ENCODE results near the gene CTTNBP2. TPM values are rescaled to one million over a fixed set of nuclear protein-coding genes. Genes with fewer than 3 reads are reported as not detected.

The CTTNBP2 gene
- total RNA-seq, 1 donor from 2014 or later, result 0.18 TPM

- Mint-ChIP-seq H3K4me3 (no peak overlapping the region), H3K36me3 (ENCODE audit: low read depth) (no peaks in the 10 kb centered on the region), H3K9me3 (no peaks in the 10 kb centered on the region), H3K27ac (no peak overlapping the region), H3K4me1 (no peaks in the 10 kb centered on the region), H3K27me3 (no peaks in the 10 kb centered on the region)
- no peak for DNase-seq
- no peak for TF ChIP-seq CTCF (IDR thresholded peaks at IDR 0.05)
- ChIA-PET POLR2A (no interaction called here), CTCF (no interaction called here)
- ATAC-seq (ENCODE audit: low read depth), result no peak
- intact Hi-C loops (cut with micrococcal nuclease), result no loop called here
Observed at GRCh38 chr7:117892821-117893220, 19.6 kb upstream of the CTTNBP2 start.

GRCh38 chr7:117889611-117890010 is 16.4 kb upstream of the CTTNBP2 start:
- Mint-ChIP-seq H3K27me3 (peaks cover 2% of the 10 kb centered on the region), H3K36me3 (ENCODE audit: low read depth) (no peaks in the 10 kb centered on the region), H3K9me3 (no peaks in the 10 kb centered on the region), H3K27ac (no peak overlapping the region), H3K4me1 (no peaks in the 10 kb centered on the region), H3K4me3 (no peak overlapping the region)
- no peak for TF ChIP-seq CTCF (IDR thresholded peaks at IDR 0.05)
- intact Hi-C loops (cut with micrococcal nuclease), result no loop called here
- DNase-seq (no peak), ATAC-seq (ENCODE audit: low read depth) (no peak)
- POLR2A ChIA-PET, result no interaction called here
- CTCF ChIA-PET, result no interaction called here

DNA sequence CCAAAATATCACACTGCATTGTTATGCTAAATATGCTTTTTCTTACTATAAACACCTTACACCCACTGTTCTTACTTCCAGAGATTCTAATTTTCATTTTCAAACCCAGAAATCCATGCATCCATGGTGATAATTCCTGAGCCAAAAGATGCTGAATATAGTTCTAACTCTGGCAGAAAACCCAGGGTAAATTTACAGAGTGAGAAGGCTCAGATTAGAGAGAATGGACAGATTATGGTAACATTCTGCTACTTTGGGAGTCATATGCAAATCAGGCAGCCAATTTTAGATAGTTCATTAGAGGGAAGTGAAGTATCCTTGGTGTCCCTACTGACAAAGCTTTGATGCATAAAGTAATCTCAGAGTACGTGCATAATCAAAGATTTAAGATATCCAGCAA is 15.4 kb upstream of the CTTNBP2 start:
- no peak for TF ChIP-seq CTCF (IDR thresholded peaks at IDR 0.05)
- Mint-ChIP-seq H3K9me3 (no peaks in the 10 kb centered on the region), H3K27me3 (peaks cover 2% of the 10 kb centered on the region), H3K27ac (no peak overlapping the region), H3K36me3 (ENCODE audit: low read depth) (no peaks in the 10 kb centered on the region), H3K4me1 (no peaks in the 10 kb centered on the region), H3K4me3 (no peak overlapping the region)
- ChIA-PET POLR2A (no interaction called here), CTCF (no interaction called here)
- intact Hi-C loops (cut with micrococcal nuclease), result no loop called here
- ATAC-seq (ENCODE audit: low read depth) (no peak), DNase-seq (no peak)

- no peak for ATAC-seq (ENCODE audit: low read depth)
Observed at GRCh38 chr7:117882594-117882993, 9.4 kb upstream of the CTTNBP2 start.

DNA sequence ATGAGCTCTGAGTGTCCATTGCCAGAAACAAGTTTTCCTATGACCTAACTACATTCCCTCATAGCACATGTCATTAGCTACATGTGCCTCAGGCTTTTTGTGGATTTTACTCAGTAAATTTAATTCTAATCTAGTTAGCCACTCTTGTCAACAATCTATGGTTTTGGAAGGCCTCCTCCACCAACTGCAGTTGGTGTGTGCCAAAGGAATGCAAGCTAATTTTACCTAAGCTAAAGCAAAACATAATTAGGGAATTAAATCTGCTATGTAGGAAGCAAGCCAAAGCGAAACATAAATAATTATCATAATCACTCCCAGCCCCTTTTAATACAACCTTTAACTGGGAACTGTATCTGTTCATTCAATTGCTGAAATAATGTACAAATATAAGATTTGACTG is 3.5 kb upstream of the CTTNBP2 start:
- no peak for TF ChIP-seq CTCF (IDR thresholded peaks at IDR 0.05)
- peaks cover 30% of the 10 kb centered on the region for H3K27me3 Mint-ChIP-seq
- ATAC-seq (ENCODE audit: low read depth) (no peak), DNase-seq (no peak)
- H3K36me3 Mint-ChIP-seq (ENCODE audit: low read depth), result no peaks in the 10 kb centered on the region
- H3K4me1 Mint-ChIP-seq, result peaks cover 18% of the 10 kb centered on the region
- ChIA-PET CTCF (no interaction called here), POLR2A (no interaction called here)
- intact Hi-C loops (cut with micrococcal nuclease), result no loop called here
- no peaks in the 10 kb centered on the region for H3K9me3 Mint-ChIP-seq
- no peak overlapping the region for H3K4me3 Mint-ChIP-seq
- no peak overlapping the region for H3K27ac Mint-ChIP-seq

More at GRCh38 chr7:117882594-117882993, 9.4 kb upstream of the CTTNBP2 start:
- H3K4me1 Mint-ChIP-seq, result no peaks in the 10 kb centered on the region
- no peaks in the 10 kb centered on the region for H3K9me3 Mint-ChIP-seq
- CTCF ChIA-PET, result no interaction called here
- no peaks in the 10 kb centered on the region for H3K36me3 Mint-ChIP-seq (ENCODE audit: low read depth)
- POLR2A ChIA-PET, result no interaction called here
- peaks cover 5% of the 10 kb centered on the region for H3K27me3 Mint-ChIP-seq
- H3K4me3 Mint-ChIP-seq, result no peak overlapping the region
- no peak overlapping the region for H3K27ac Mint-ChIP-seq
- intact Hi-C loops (cut with micrococcal nuclease), result no loop called here
- no peak for DNase-seq
- TF ChIP-seq CTCF (IDR thresholded peaks at IDR 0.05), result no peak

All from activated B cell treated with CpG ODN at 0.5 μM for 24 hours (primary cell).